Astrocyte (in vitro differentiated cells and primary cell): ENCODE measurements around the gene FAM227B. TPM values are rescaled to one million over a fixed set of nuclear protein-coding genes. Genes with fewer than 3 reads are reported as not detected.
"Not testable (repeated sequence)": the region's sequence is repeated elsewhere in the genome, so short reads cannot be mapped to it uniquely, and the experiment has no call there.

Source experiments
- DNase-seq: peaks from one replicate; pipeline ENCODE4 v3.0.0-alpha.2; 2010; ENCODE audit warnings: low read depth
- FAIRE-seq: peaks from 2 replicates; lab custom pipeline; 2011; peaks lifted over from hg19 to GRCh38; lab: Jason Lieb, UNC
- H2AFZ ChIP-seq: 2 replicates; pipeline ENCODE4 v1.6.0; 2012; ENCODE audit warnings: low read depth, low read length, inconsistent platforms
- H3K27ac ChIP-seq: 2 replicates; pipeline ENCODE4 v1.5.1; 2011; ENCODE audit warnings: low read depth, low read length, inconsistent platforms
- H3K27me3 ChIP-seq: 2 replicates; pipeline ENCODE4 v1.6.0; 2011; ENCODE audit warnings: low read length, inconsistent platforms; ENCODE audit not compliant: insufficient read depth
- H3K36me3 ChIP-seq: 2 replicates; pipeline ENCODE4 v1.5.1; 2011; ENCODE audit warnings: low read length, inconsistent platforms; ENCODE audit not compliant: insufficient read depth
- H3K4me1 ChIP-seq: 2 replicates; pipeline ENCODE4 v1.5.1; 2011; ENCODE audit warnings: low read length, inconsistent platforms; ENCODE audit not compliant: insufficient read depth
- H3K4me2 ChIP-seq: 2 replicates; pipeline ENCODE4 v1.6.0; 2012; ENCODE audit warnings: low read length, inconsistent platforms
- H3K4me3 ChIP-seq: 2 replicates; pipeline ENCODE4 v1.5.1; 2011; ENCODE audit warnings: low read depth, mild to moderate bottlenecking, low read length, inconsistent platforms; ENCODE audit not compliant: insufficient read depth
- H3K79me2 ChIP-seq: 2 replicates; pipeline ENCODE4 v1.6.0; 2012; ENCODE audit warnings: mild to moderate bottlenecking, low read length, inconsistent platforms; ENCODE audit not compliant: insufficient read depth
- H3K9ac ChIP-seq: 2 replicates; pipeline ENCODE4 v1.6.0; 2012; ENCODE audit warnings: mild to moderate bottlenecking, low read length, inconsistent platforms
- H3K9me3 ChIP-seq: 2 replicates; pipeline ENCODE4 v1.5.1; 2012; ENCODE audit warnings: low read depth, mild to moderate bottlenecking, low read length, inconsistent platforms; ENCODE audit not compliant: insufficient read depth
- H4K20me1 ChIP-seq: 2 replicates; pipeline ENCODE4 v1.6.0; 2012; ENCODE audit warnings: low read length, inconsistent platforms; ENCODE audit not compliant: insufficient read depth
- H3K27ac Mint-ChIP-seq: one replicate; pipeline ENCODE4 v1.8.0; 2021; ENCODE audit warnings: mild to moderate bottlenecking, mixed read lengths; ENCODE audit not compliant: unreplicated experiment
- H3K27me3 Mint-ChIP-seq: one replicate; pipeline ENCODE4 v1.8.0; 2021; ENCODE audit warnings: low read depth, mixed read lengths; ENCODE audit not compliant: unreplicated experiment
- H3K36me3 Mint-ChIP-seq: one replicate; pipeline ENCODE4 v1.8.0; 2021; ENCODE audit warnings: low read depth, mixed read lengths; ENCODE audit not compliant: unreplicated experiment
- H3K4me1 Mint-ChIP-seq: one replicate; pipeline ENCODE4 v1.8.0; 2021; ENCODE audit warnings: low read depth, mixed read lengths; ENCODE audit not compliant: unreplicated experiment
- H3K4me3 Mint-ChIP-seq: one replicate; pipeline ENCODE4 v1.8.0; 2021; ENCODE audit warnings: mild to moderate bottlenecking, moderate library complexity, mixed read lengths; ENCODE audit not compliant: unreplicated experiment
- H3K9me3 Mint-ChIP-seq: one replicate; pipeline ENCODE4 v1.8.0; 2021; ENCODE audit warnings: mild to moderate bottlenecking, mixed read lengths; ENCODE audit not compliant: unreplicated experiment
- CTCF ChIP-seq: IDR thresholded peaks from 2 replicates; pipeline ENCODE4 v1.5.1; 2011; ENCODE audit warnings: low read depth, mild to moderate bottlenecking, inconsistent platforms, low read length, moderate library complexity; ENCODE audit not compliant: insufficient read depth
- EZH2 ChIP-seq: IDR thresholded peaks from 2 replicates; pipeline ENCODE4 v1.6.1; 2012; ENCODE audit warnings: mild to moderate bottlenecking, low read length, inconsistent platforms; ENCODE audit not compliant: insufficient read depth
- total RNA-seq: library from RNA; stranded (reverse); gene quantifications from 2 replicates; pipeline ENCODE4 v1.2.1, GENCODE V29; 2021

The FAM227B gene
- total RNA-seq, 1 donor from 2014 or later, result 5.7 TPM

GRCh38 chr15:49530092-49530491 lies 90.5 kb downstream of the FAM227B start:
- Histone ChIP-seq H3K79me2 (no peaks in the 10 kb centered on the region), H3K4me1 (no peaks in the 10 kb centered on the region), H3K36me3 (no peaks in the 10 kb centered on the region), H3K9ac (no peak overlapping the region), H3K9me3 (no peaks in the 10 kb centered on the region), H3K27me3 (no peaks in the 10 kb centered on the region), H3K4me2 (no peak overlapping the region), H3K27ac (no peak overlapping the region), H2AFZ (no peak overlapping the region), H4K20me1 (no peaks in the 10 kb centered on the region), H3K4me3 (no peak overlapping the region)
- TF ChIP-seq EZH2 (no peak), CTCF (no peak)
- DNase-seq, result no peak
- no peaks in the 10 kb centered on the region for H3K27me3 Mint-ChIP-seq
- FAIRE-seq, result no peak
- no peak overlapping the region for H3K27ac Mint-ChIP-seq
- H3K4me3 Mint-ChIP-seq, result no peak overlapping the region
- no peaks in the 10 kb centered on the region for H3K36me3 Mint-ChIP-seq
- no peaks in the 10 kb centered on the region for H3K4me1 Mint-ChIP-seq
- H3K9me3 Mint-ChIP-seq, result peaks cover 3% of the 10 kb centered on the region

GRCh38 chr15:49528289-49528688 lies 92.3 kb downstream of the FAM227B start:
- Mint-ChIP-seq H3K9me3 (peaks cover 8% of the 10 kb centered on the region), H3K36me3 (no peaks in the 10 kb centered on the region), H3K4me1 (no peaks in the 10 kb centered on the region), H3K27ac (no peak overlapping the region), H3K27me3 (no peaks in the 10 kb centered on the region), H3K4me3 (no peak overlapping the region)
- Histone ChIP-seq H3K36me3 (no peaks in the 10 kb centered on the region), H3K4me1 (no peaks in the 10 kb centered on the region), H3K9me3 (no peaks in the 10 kb centered on the region), H3K9ac (no peak overlapping the region), H3K4me3 (no peak overlapping the region), H3K27ac (no peak overlapping the region), H3K79me2 (no peaks in the 10 kb centered on the region), H3K4me2 (no peak overlapping the region), H3K27me3 (no peaks in the 10 kb centered on the region), H4K20me1 (no peaks in the 10 kb centered on the region), H2AFZ (no peak overlapping the region)
- DNase-seq, result no peak
- TF ChIP-seq EZH2, result no peak
- TF ChIP-seq CTCF, result no peak
- FAIRE-seq, result no peak

- Histone ChIP-seq H3K4me3 (no peak overlapping the region), H4K20me1 (no peaks in the 10 kb centered on the region), H3K9me3 (no peaks in the 10 kb centered on the region), H3K9ac (no peak overlapping the region), H3K4me1 (no peaks in the 10 kb centered on the region), H3K4me2 (no peak overlapping the region), H3K27me3 (no peaks in the 10 kb centered on the region), H3K27ac (no peak overlapping the region), H3K79me2 (no peaks in the 10 kb centered on the region), H3K36me3 (no peaks in the 10 kb centered on the region), H2AFZ (no peak overlapping the region)
- DNase-seq (no peak), FAIRE-seq (no peak)
- Mint-ChIP-seq H3K36me3 (no peaks in the 10 kb centered on the region), H3K27ac (no peak overlapping the region), H3K4me3 (no peak overlapping the region), H3K9me3 (peaks cover 17% of the 10 kb centered on the region), H3K27me3 (no peaks in the 10 kb centered on the region), H3K4me1 (no peaks in the 10 kb centered on the region)
- no peak for TF ChIP-seq CTCF
- no peak for TF ChIP-seq EZH2
Measured at GRCh38 chr15:49521802-49522201, 98.8 kb downstream of the FAM227B start.

DNA sequence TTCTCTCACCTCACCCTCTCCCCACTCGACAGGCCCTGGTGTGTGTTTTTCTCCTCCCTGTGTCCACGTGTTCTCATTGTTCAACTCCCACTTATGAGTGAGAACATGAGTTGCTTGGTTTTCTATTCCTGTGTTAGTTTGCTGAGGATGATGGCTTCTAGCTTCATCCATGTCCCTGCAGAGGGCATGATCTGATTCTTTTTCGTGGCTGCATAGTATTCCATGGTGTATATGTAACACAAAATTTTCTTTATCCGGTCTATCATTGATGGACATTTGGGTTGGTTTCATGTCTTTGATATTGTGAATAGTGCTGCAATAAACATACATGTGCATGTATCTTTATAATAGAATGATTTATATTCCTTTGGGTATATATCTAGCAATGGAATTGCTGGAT lies 107.9 kb downstream of the FAM227B start:
- H3K27me3 Mint-ChIP-seq, H3K4me3 Mint-ChIP-seq, FAIRE-seq: not testable (repeated sequence)

More for the DNA sequence above, 107.9 kb downstream of the FAM227B start:
- not testable (repeated sequence) for H3K36me3 Mint-ChIP-seq, H3K79me2 ChIP-seq, H3K27me3 ChIP-seq, H3K36me3 ChIP-seq, H3K27ac Mint-ChIP-seq, H3K27ac ChIP-seq, H2AFZ ChIP-seq, H3K9ac ChIP-seq, H3K4me1 ChIP-seq, H3K4me3 ChIP-seq, H3K9me3 Mint-ChIP-seq, H3K9me3 ChIP-seq, H3K4me1 Mint-ChIP-seq, DNase-seq, H3K4me2 ChIP-seq, H4K20me1 ChIP-seq
